GM12874 (cell line): Measurements from ENCODE around the gene MOXD1.

Experiments used
- CTCF ChIP-seq: IDR thresholded peaks from 2 replicates; pipeline ENCODE4 v1.5.1; 2011; ENCODE audit warnings: low read depth, mild to moderate bottlenecking, control low read depth, low read length, moderate library complexity; ENCODE audit not compliant: insufficient read depth

Gene MOXD1

DNA sequence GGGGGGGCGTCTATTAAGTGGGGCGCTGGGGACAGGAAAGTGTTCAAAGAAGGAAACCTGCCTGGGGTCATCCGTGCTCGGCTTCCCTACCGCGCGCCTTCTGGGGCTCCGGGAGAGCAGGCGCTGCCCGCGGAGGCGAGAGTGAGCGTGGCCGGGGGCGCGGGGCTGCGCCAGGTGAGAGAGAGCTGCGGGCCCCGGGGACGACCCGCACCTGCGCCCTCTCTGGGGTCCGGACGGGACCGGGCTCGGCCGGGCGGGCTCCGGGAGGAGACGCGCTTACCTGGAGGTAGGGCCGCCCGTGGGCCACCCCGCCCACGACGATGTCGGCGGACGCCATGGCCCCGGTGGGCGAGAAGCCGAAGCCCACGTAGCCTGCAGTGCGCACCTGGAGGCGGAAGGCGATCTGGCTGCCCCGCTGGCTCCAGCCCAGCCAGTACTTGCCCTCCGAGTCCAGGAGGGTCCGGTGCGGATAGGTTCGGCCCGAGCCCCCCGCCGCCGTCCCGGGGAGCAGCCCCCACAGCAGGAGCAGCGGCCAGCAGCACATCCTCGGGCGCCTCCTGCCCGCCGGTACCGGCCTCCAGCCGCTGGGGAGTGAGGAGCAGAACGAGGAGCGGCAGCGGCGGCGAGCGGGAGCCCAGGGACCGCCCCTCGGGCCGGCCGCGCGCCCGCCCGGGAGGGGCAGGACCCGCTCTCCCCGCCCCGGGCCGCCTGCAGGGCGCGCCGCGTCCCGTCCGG, at the start of gene MOXD1:
Gene MOXD1, minus strand, starts transcription at position 593 of the 735 bp plus-strand sequence. Its CDS starts 49 bp downstream, at position 544.
- no peak for TF ChIP-seq CTCF

DNA sequence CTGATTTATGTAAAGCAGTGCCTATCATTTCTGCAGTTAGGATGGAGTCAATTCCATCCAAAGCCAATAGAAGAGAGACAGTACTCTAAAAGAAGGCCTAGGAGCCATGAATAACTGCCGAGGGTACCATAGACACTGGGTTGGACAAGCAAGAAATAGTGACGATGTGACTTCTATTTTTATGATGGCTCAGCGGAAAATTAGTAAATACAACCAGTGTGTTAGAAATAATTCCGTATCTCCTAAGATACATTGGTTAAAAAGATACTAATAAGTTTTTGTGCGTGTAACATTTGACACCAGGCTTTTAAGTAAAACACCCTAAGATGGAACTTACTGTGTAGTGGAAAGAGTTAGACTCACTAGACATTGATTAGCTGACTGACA, 45.6 kb upstream of the MOXD1 start:
- TF ChIP-seq CTCF, result no peak

- no peak for TF ChIP-seq CTCF
Observed at GRCh38 chr6:132446141-132446854, 45.0 kb upstream of the MOXD1 start.

DNA sequence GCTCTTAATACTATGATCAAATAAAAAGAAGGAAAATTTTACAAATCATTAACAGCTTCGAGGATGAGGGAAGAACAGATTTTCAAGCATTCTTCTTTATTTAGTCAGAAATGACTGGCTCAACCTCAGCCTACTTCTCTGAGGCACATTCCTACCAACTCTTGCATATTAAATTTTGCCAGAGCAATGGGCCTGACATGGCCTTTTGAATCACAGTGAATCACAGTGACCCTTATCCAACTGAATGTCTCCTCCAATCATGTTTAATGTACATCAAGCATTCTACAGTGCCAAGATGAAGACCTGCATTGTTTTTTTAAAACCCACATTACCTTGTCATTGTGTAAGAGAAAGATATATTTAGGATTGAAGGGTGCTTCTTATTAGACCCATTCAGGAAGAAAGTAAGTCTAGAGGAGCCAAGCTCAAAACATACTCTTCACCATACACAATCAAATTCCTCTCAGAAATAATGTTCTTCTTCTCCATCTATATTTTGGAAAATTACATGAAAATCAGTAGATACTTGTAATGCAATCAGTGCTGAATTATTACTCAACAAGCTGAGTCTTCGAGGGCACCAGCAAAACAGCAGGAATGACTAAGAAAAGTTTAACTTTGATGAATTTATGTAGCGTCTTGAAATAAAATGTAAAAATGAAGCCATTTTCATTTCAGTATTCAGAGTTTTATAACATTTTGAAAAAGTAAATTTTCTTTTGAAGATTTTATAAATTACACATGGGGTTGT, 44.1 kb upstream of the MOXD1 start:
- no peak for TF ChIP-seq CTCF

DNA sequence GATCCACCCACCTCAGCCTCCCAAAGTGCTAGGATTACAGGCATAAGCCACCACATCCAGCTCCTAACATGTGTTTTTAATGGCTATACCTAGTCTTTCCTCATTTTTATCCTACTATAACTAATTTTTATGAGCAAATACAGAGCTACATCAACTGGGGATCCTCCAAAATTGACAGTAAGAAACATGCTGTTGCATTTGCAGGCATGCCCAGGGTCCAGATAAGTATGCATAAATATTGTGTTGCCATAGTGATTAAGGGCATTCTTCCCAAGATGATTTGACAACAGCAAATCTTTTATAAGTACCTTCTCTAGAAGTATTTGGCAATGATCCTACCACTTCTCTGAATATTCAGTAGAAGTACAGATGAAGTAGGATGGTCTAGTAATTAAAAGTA, 41.9 kb upstream of the MOXD1 start:
- TF ChIP-seq CTCF, result no peak

DNA sequence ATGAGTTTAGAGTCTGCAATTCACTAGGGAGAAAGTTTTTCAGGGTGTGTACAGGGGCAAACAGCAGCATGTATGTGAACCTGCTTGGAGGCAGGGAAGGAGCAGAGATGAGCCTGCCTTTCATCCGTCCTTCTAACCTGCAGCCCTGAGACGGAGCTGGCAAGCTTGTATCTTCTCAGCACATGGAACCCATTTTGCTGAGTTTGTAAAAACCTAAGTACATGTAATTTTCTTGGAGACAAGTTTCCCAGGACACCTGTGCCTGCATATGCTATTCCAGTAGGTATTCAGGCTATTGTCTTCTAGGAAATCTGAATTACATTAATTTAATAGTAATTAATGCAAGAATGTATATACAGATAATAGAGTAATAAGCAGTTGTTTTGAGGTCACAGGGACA, 28.8 kb upstream of the MOXD1 start:
- TF ChIP-seq CTCF, result no peak

GRCh38 chr6:132425176-132425575, 23.9 kb upstream of the MOXD1 start:
- no peak for TF ChIP-seq CTCF
